ENCODE measurements around the gene SCN2B. TPM values are rescaled to one million over a fixed set of nuclear protein-coding genes. Genes with fewer than 3 reads are reported as not detected.

SCN2B gene
- total and polyA plus RNA-seq, 10 donors: 0.02 to 0.15 (median 0.04) TPM; not detected in 4

DNA sequence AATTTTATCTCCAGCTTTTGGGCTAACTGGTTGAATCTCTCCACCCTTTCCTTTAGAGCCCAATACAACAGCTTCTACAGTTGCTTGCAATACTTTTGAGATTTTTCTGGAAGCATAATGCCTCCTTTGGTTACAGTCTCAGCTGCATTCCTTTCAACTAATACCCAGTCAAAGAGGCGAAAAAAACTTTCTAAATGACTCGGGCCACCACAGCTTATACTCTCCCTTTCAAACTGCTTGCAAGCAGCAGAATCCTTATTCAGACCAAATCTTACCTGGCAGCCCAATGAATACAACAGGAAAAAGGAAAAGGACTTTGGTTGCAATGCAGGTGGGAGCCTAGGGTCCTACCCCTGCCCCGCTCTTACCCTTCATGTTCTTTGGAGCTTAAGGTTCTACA is 32.6 kb upstream of the SCN2B start:
- Histone ChIP-seq H3K27me3 (replicated peaks in 1 of 7) (peaks cover 0 to 18% (median 0%) of the 10 kb centered on the region in 7 donors), H3K4me1 (peaks cover 6 to 100% (median 40%) of the 10 kb centered on the region in 6 donors), H3K36me3 (peaks cover 0 to 59% (median 2%) of the 10 kb centered on the region in 6 donors), H3K27ac (peak overlapping the region in 3 of 8 donors; percentile 17 to 86 (median 22)), H3K4me3 (no peak overlapping the region), H3K9me3 (no peaks in the 10 kb centered on the region)
- DNase-seq: no peak
- WGBS, 5 donors: 80 to 85% (median 84%) methylated on average over 3 of the region's 3 CpGs
- TF ChIP-seq, protein P1, sequence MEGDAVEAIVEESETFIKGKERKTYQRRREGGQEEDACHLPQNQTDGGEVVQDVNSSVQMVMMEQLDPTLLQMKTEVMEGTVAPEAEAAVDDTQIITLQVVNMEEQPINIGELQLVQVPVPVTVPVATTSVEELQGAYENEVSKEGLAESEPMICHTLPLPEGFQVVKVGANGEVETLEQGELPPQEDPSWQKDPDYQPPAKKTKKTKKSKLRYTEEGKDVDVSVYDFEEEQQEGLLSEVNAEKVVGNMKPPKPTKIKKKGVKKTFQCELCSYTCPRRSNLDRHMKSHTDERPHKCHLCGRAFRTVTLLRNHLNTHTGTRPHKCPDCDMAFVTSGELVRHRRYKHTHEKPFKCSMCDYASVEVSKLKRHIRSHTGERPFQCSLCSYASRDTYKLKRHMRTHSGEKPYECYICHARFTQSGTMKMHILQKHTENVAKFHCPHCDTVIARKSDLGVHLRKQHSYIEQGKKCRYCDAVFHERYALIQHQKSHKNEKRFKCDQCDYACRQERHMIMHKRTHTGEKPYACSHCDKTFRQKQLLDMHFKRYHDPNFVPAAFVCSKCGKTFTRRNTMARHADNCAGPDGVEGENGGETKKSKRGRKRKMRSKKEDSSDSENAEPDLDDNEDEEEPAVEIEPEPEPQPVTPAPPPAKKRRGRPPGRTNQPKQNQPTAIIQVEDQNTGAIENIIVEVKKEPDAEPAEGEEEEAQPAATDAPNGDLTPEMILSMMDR (IDR thresholded peaks at IDR 0.05 in 8 of 11, conservative IDR thresholded peaks at IDR 0.05 in 3 of 11): no peak
- TF ChIP-seq POLR2A (IDR thresholded peaks at IDR 0.05): no peak
- TF ChIP-seq POLR2AphosphoS5 (IDR thresholded peaks at IDR 0.05): no peak
- intact Hi-C loops (cut with DNase I; ENCODE audit: low total_unique reads): no loop called here

DNA sequence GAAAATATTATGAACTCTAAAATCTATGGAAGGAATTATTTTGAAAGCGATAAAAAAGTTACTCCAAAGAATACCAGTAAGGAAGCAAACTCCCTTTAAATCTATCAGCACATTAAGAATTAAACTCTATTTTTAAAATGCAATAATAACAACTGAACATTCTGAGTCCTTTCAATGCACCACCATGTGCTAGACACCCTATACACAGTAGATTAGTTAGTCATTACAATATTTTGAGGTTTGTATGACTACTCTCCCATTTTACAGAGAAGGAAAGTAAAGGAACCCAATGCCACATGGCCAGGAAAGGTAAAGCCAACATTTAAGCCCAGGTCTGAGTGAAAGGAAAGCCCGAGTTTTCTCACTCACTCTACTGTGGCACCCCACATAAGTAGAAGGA is 30.6 kb upstream of the SCN2B start:
- H3K4me3 ChIP-seq: no peak overlapping the region
- intact Hi-C loops (cut with DNase I; ENCODE audit: low total_unique reads): no loop called here
- H3K4me1 ChIP-seq: peaks cover 0 to 100% (median 33%) of the 10 kb centered on the region in 6 donors
- no peaks in the 10 kb centered on the region for H3K9me3 ChIP-seq
- no peak for DNase-seq
- H3K27me3 ChIP-seq (replicated peaks in 1 of 7): peaks cover 0 to 18% (median 0%) of the 10 kb centered on the region in 7 donors
- H3K36me3 ChIP-seq: peaks cover 0 to 77% (median 2%) of the 10 kb centered on the region in 6 donors
- TF ChIP-seq, protein P1 (IDR thresholded peaks at IDR 0.05 in 8 of 11, conservative IDR thresholded peaks at IDR 0.05 in 3 of 11): no peak
- no peak for TF ChIP-seq POLR2AphosphoS5 (IDR thresholded peaks at IDR 0.05)
- TF ChIP-seq POLR2A (IDR thresholded peaks at IDR 0.05): no peak
- WGBS, 5 donors: 85 to 96% (median 92%) methylated on average over 2 of the region's 2 CpGs
- H3K27ac ChIP-seq: peak overlapping the region in 6 of 8 donors; percentile 58 to 86 (median 76)

- Histone ChIP-seq H3K4me1 (peaks cover 0 to 100% (median 33%) of the 10 kb centered on the region in 6 donors), H3K36me3 (peaks cover 0 to 77% (median 2%) of the 10 kb centered on the region in 6 donors), H3K4me3 (no peak overlapping the region), H3K27me3 (replicated peaks in 1 of 7) (peaks cover 0 to 18% (median 0%) of the 10 kb centered on the region in 7 donors), H3K27ac (peak overlapping the region in 7 of 8 donors; percentile 58 to 86 (median 75)), H3K9me3 (no peaks in the 10 kb centered on the region)
- 5 to 23% (median 10%) methylated on average over 1 of the region's 1 CpG for WGBS, 5 donors
- intact Hi-C loops (cut with DNase I; ENCODE audit: low total_unique reads): no loop called here
- TF ChIP-seq, protein P1 (IDR thresholded peaks at IDR 0.05 in 8 of 11, conservative IDR thresholded peaks at IDR 0.05 in 3 of 11): no peak
- no peak for TF ChIP-seq POLR2A (IDR thresholded peaks at IDR 0.05)
- no peak for TF ChIP-seq POLR2AphosphoS5 (IDR thresholded peaks at IDR 0.05)
- no peak for DNase-seq
Measured at GRCh38 chr11:118206391-118207031, 30.1 kb upstream of the SCN2B start.

DNA sequence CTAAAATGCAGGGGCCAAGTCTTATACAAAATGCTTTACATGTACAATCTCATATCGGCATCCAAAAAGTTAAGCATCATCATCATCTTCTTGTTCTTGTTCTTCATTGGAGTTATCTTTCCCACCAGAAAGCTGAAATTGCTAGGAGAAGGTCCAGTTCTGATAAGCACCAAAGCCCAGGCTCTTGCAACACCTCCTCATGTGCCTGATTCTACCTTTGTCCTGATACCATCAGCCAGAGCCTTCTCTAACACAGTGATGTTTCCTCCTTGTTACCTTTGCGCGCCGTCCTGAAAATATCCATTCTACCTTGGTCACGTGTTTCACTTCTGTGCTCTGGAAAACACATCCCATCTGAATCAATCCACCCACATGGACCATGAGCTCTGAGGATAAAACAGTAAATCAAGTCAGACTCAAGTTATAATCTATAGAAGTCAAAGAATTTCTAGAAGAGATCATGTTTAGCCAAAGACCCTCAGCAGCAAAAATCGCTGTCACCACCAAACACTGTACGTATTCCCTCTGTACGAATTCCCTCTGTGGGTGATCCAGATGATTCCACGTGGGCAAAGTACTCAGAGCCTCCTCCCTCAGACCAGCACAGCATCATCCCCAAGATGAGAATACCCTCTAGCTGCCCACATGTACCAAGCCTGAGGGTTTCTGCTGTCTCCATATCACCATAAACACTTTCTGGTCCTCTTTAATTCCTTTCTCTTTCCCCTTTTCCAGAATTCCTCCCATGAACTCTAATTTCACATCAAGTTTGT is 29.4 kb upstream of the SCN2B start:
- Histone ChIP-seq H3K4me3 (no peak overlapping the region), H3K27ac (peak overlapping the region in 7 of 8 donors; percentile 58 to 86 (median 75)), H3K9me3 (no peaks in the 10 kb centered on the region), H3K36me3 (peaks cover 0 to 77% (median 2%) of the 10 kb centered on the region in 6 donors), H3K27me3 (replicated peaks in 1 of 7) (peaks cover 0 to 14% (median 0%) of the 10 kb centered on the region in 7 donors), H3K4me1 (peaks cover 0 to 96% (median 33%) of the 10 kb centered on the region in 6 donors)
- no peak for DNase-seq
- TF ChIP-seq POLR2AphosphoS5 (IDR thresholded peaks at IDR 0.05) (no peak), POLR2A (IDR thresholded peaks at IDR 0.05) (no peak)
- intact Hi-C loops (cut with DNase I; ENCODE audit: low total_unique reads): no loop called here
- 92 to 97% (median 94%) methylated on average over 9 of the region's 9 CpGs for WGBS, 5 donors
